Colonic mucosa (tissue), 4 donors: ENCODE data around the gene COL4A2. TPM values are rescaled to one million over a fixed set of nuclear protein-coding genes. Genes with fewer than 3 reads are reported as not detected.

Source experiments
- DNase-seq: peaks from one replicate; pipeline ENCODE4 v3.0.0-alpha.2; 2020
- H3K27ac ChIP-seq: fragments of 200-600 bp; one replicate; pipeline ENCODE4 v1.8.0; 2021
- H3K27me3 ChIP-seq: fragments of 200-600 bp; one replicate; pipeline ENCODE4 v1.8.0; 2021
- H3K36me3 ChIP-seq: fragments of 200-600 bp; one replicate; pipeline ENCODE4 v1.8.0; 2021
- H3K4me1 ChIP-seq: fragments of 200-600 bp; one replicate; pipeline ENCODE4 v1.8.0; 2021; ENCODE audit warnings: mild to moderate bottlenecking
- H3K4me3 ChIP-seq: fragments of 200-600 bp; one replicate; pipeline ENCODE4 v1.8.0; 2021
- H3K9ac ChIP-seq, 2 donors: one replicate each; pipeline ENCODE4 v1.7.0; 2013; ENCODE audit warnings: control low read depth in 2 of 2, low read depth in 2 of 2, low read length in 2 of 2
- H3K9me3 ChIP-seq: fragments of 200-600 bp; one replicate; pipeline ENCODE4 v1.8.0; 2021
- intact Hi-C: fragments of 100-400 bp; cut with DNase I; formaldehyde crosslinking; loops from one replicate; pipeline ENCODE4 v1.14.1; 2022
- total RNA-seq, 2 donors: library from RNA; stranded (reverse); fragmentation: NEBNext Ultra II Directional in 1 of 2; extraction: Animal tissue kit (Norgen Biotek cat#: 25700) in 1 of 2; gene quantifications; one replicate each; pipeline ENCODE4 v1.2.1, GENCODE V29; 2021
- TF ChIP-seq, protein P1 (sequence below): fragments of 200-600 bp; IDR thresholded peaks from one replicate; pipeline ENCODE4 v1.8.0; 2022; ENCODE audit warnings: antibody characterized with exemption, mild to moderate bottlenecking
- donor health status: healthy.
- donor health status: DM: no; HTN: no; CAD: no.
- donor health status: DM: no; HTN: no; CAD: no.

Gene COL4A2
- total RNA-seq, 2 donors from 2014 or later: 61.1 to 111 TPM

DNA sequence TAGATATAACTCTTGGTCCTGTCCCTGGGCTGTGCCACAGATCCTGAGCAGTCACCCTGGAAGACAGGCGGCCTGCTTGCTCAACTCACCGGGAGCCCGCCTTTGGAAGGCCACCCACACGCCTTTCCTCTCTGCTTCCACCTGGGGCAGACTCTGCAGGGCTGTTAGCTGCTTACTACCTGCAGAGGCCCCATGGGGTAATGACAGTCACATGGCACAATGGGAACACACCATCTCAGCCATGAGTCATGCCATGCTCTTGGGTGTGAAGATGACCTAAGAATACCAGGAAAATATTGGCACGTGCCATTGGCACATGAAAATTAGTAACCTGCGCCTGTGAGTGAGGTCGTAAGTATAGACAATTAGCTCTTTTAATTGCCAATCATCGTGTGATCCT, 108.6 kb downstream of the COL4A2 start:
- intact Hi-C loops: loop anchor here (10.0 kb wide), 1 partner anchor 1451 kb away; no protein-coding TSS in a partner anchor
- TF ChIP-seq, protein P1, sequence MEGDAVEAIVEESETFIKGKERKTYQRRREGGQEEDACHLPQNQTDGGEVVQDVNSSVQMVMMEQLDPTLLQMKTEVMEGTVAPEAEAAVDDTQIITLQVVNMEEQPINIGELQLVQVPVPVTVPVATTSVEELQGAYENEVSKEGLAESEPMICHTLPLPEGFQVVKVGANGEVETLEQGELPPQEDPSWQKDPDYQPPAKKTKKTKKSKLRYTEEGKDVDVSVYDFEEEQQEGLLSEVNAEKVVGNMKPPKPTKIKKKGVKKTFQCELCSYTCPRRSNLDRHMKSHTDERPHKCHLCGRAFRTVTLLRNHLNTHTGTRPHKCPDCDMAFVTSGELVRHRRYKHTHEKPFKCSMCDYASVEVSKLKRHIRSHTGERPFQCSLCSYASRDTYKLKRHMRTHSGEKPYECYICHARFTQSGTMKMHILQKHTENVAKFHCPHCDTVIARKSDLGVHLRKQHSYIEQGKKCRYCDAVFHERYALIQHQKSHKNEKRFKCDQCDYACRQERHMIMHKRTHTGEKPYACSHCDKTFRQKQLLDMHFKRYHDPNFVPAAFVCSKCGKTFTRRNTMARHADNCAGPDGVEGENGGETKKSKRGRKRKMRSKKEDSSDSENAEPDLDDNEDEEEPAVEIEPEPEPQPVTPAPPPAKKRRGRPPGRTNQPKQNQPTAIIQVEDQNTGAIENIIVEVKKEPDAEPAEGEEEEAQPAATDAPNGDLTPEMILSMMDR: no peak
- peak; percentile 19 for DNase-seq
- Histone ChIP-seq H3K27ac (peak overlapping the region; percentile 13), H3K27me3 (no peaks in the 10 kb centered on the region), H3K4me1 (no peaks in the 10 kb centered on the region), H3K9me3 (no peaks in the 10 kb centered on the region), H3K36me3 (no peaks in the 10 kb centered on the region), H3K4me3 (no peak overlapping the region), H3K9ac (no peak overlapping the region)

DNA sequence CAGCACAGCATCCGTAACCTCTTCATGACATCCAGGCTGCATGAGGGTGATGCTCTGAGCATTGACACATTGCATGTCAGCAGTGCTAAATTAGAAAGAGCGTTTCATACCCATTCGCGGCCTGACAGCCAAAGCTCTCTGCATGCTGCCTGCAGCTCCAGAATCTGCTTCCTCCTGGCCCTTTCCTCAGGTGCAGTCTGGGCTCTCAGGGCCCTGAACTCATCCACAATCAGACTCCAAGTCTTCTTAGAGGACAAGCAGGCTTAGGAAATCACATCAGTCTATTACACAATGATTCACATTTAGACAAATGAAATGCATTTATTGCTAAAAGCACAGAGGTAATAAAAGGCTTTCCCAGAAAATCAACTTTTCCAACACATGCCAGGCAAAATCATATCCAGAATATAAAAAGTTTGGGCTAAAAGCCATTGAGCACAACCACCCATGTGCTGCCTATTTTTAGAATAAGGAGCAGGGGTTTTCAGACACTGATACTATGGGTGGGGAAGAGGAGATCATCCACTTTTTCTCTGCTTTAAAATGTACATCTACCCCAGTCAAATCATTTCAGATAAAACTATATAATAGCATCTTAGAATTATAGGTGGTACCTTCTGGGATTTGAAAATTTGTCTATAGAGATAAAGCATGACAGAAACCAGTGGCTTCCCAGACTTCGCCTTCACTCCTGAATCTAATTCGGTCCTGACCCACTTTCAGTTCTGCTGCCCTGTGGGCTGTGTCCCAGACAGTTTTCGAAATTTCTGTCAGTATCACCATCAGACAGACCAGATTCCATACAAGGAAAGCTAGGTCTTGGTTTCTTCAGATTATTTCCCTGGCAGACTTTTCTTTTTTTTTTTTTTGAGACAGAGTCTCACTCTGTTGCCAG, 109.3 kb downstream of the COL4A2 start:
- no peaks in the 10 kb centered on the region for H3K4me1 ChIP-seq
- intact Hi-C loops: loop anchor here (10.0 kb wide), 1 partner anchor 1452 kb away; no protein-coding TSS in a partner anchor

DNA sequence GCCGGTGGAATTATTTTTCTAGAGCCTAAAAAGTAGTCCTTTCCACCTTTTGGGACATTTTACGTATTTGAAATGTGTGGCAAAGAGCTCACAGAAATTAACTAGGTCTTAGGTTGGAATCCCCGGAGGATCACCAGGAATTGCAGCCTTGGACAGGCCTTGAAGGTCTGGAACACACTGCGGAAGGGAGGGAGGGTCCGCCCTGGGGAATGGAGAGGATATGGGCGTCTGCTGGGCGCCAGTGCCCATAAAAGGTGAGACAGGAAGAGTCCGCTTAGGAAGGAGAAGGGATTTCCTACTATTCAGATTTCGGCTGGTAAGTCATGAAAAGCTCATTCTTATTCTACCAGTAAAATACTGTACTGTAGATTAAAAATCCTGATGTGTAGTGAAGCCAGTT, 111.9 kb downstream of the COL4A2 start:
- Histone ChIP-seq H3K36me3 (no peaks in the 10 kb centered on the region), H3K27ac (no peak overlapping the region), H3K9ac (no peak overlapping the region), H3K9me3 (no peaks in the 10 kb centered on the region), H3K27me3 (no peaks in the 10 kb centered on the region), H3K4me3 (no peak overlapping the region), H3K4me1 (no peaks in the 10 kb centered on the region)
- intact Hi-C loops: loop anchor here (10.0 kb wide), 1 partner anchor 1454 kb away; no protein-coding TSS in a partner anchor
- TF ChIP-seq, protein P1: no peak
- no peak for DNase-seq

More for the DNA sequence above, 109.3 kb downstream of the COL4A2 start:
- peak overlapping the region; percentile 44 for H3K27ac ChIP-seq
- no peaks in the 10 kb centered on the region for H3K9me3 ChIP-seq
- H3K4me3 ChIP-seq: no peak overlapping the region
- no peaks in the 10 kb centered on the region for H3K27me3 ChIP-seq
- TF ChIP-seq, protein P1: no peak
- DNase-seq: peak; percentile 18
- H3K9ac ChIP-seq: no peak overlapping the region
- H3K36me3 ChIP-seq: no peaks in the 10 kb centered on the region

DNA sequence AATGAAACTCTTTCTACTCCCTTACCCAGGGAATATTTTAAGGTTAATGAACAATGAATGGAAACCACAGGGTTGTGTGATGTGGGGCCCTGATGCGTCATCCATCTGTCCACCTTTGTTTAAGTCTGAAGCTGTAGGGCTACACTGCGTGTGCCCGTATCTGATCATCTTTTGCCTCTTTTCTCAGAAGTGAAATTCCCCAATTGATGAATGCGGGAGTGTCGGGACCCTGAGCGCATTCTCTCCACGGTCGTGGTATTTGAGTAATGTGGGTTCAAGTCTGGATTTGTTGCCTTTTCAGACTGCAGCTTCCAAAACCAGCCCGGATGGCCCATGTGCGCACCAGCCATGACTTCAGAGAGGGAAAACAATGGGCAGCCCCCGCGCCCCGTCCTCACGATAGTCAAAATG, 112.3 kb downstream of the COL4A2 start:
- DNase-seq: no peak
- Histone ChIP-seq H3K4me3 (no peak overlapping the region), H3K9me3 (no peaks in the 10 kb centered on the region), H3K36me3 (no peaks in the 10 kb centered on the region), H3K4me1 (no peaks in the 10 kb centered on the region), H3K27me3 (no peaks in the 10 kb centered on the region), H3K9ac (no peak overlapping the region), H3K27ac (peak overlapping the region; percentile 6)
- TF ChIP-seq, protein P1: no peak
- intact Hi-C loops: loop anchor here (10.0 kb wide), 1 partner anchor 1455 kb away; no protein-coding TSS in a partner anchor

DNA sequence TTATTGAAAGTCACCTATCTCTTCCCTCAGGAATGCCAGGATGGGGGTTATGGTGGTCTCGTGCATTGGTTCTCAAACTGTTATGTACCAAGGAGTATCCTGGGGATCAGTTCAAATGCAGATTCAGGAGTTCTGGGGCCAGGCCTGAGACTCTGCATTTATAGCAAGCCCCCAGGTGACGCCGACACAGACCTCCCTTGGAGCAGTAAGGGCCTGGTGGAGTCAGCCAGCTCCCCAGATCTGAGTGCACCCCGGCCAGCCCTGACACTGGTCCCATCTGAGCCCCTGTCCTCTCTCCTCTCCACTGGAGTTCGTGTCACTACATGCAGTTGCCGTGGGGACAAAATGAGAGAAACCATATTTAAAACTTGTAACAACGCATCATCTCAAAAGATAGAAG, 112.9 kb downstream of the COL4A2 start:
- DNase-seq: no peak
- TF ChIP-seq, protein P1: no peak
- Histone ChIP-seq H3K27ac (peak overlapping the region; percentile 6), H3K27me3 (no peaks in the 10 kb centered on the region), H3K9ac (no peak overlapping the region), H3K4me1 (no peaks in the 10 kb centered on the region), H3K36me3 (no peaks in the 10 kb centered on the region), H3K9me3 (no peaks in the 10 kb centered on the region), H3K4me3 (no peak overlapping the region)
- intact Hi-C loops: loop anchor here (10.0 kb wide), 1 partner anchor 1455 kb away; no protein-coding TSS in a partner anchor
